Activated CD4-positive, alpha-beta T cell treated with anti-CD3 and anti-CD28 coated beads, Interleukin-2, Interleukin-6, amounts not matched to agents 100 ng/mL and 50 ng/mL, durations not matched to agents 16 hours and 8 hours (primary cell): Measurements from ENCODE around the gene PCDHGB5.
A peak's percentile ranks its signal among the peaks of the same experiment; 100 is the strongest.
"Not testable (repeated sequence)": the region's sequence is repeated elsewhere in the genome, so short reads cannot be mapped to it uniquely, and the experiment has no call there.

Experiments
- DNase-seq: peaks from one replicate; pipeline ENCODE4 v3.0.0-alpha.2; 2020

Gene PCDHGB5

GRCh38 chr5:141382469-141383294 lies 15.1 kb upstream of the PCDHGB5 start, which contains the start of gene PCDHGA7:
TSS of gene PCDHGA7 (plus strand) at chr5:141382742. CDS start at chr5:141382900, 158 bp downstream.
- no peak for DNase-seq

GRCh38 chr5:141383345-141383744 lies 14.4 kb upstream of the PCDHGB5 start:
- DNase-seq: no peak

- DNase-seq: no peak
Measured at GRCh38 chr5:141384471-141385267, 13.1 kb upstream of the PCDHGB5 start.

GRCh38 chr5:141387557-141388311 lies 10.0 kb upstream of the PCDHGB5 start, which contains the start of gene PCDHGB4:
TSS of gene PCDHGB4 (plus strand) at chr5:141387698. CDS start at chr5:141387885, 187 bp downstream.
- peak; percentile 39 for DNase-seq

- no peak for DNase-seq
Measured at GRCh38 chr5:141388661-141389060, 9.1 kb upstream of the PCDHGB5 start.

- DNase-seq: no peak
Measured at GRCh38 chr5:141389153-141390042, 8.3 kb upstream of the PCDHGB5 start.

GRCh38 chr5:141392429-141393198 lies 5.1 kb upstream of the PCDHGB5 start, which contains the start of gene PCDHGA8:
TSS of gene PCDHGA8 (plus strand) at chr5:141392633. CDS start at chr5:141392814, 181 bp downstream.
- no peak for DNase-seq

- no peak for DNase-seq
Measured at GRCh38 chr5:141393267-141393666, 4.5 kb upstream of the PCDHGB5 start.

GRCh38 chr5:141394401-141395187 lies 3.2 kb upstream of the PCDHGB5 start:
- not testable (repeated sequence) for DNase-seq

GRCh38 chr5:141398608-141399007 lies 861 bp downstream of the PCDHGB5 start:
- DNase-seq: no peak

- no peak for DNase-seq
Measured at GRCh38 chr5:141399555-141400258, 2.0 kb downstream of the PCDHGB5 start.

GRCh38 chr5:141402553-141403243 lies 5.0 kb downstream of the PCDHGB5 start, which contains the start of gene PCDHGA9:
TSS of gene PCDHGA9 (plus strand) at chr5:141402778. CDS start at chr5:141402953, 175 bp downstream.
- peak; percentile 15 for DNase-seq

GRCh38 chr5:141403387-141403786 lies 5.6 kb downstream of the PCDHGB5 start:
- no peak for DNase-seq

- peak; percentile 51 for DNase-seq
Measured at GRCh38 chr5:141407790-141408505, 10.2 kb downstream of the PCDHGB5 start, which contains the start of gene PCDHGB6. TSS of gene PCDHGB6 (plus strand) at chr5:141408021. CDS start at chr5:141408203, 182 bp downstream.

GRCh38 chr5:141409598-141410306 lies 12.0 kb downstream of the PCDHGB5 start:
- no peak for DNase-seq

GRCh38 chr5:141411575-141411974 lies 13.8 kb downstream of the PCDHGB5 start:
- no peak for DNase-seq
